Transverse colon (tissue), 4 donors: ENCODE results near the gene PSTPIP2. TPM values are rescaled to one million over a fixed set of nuclear protein-coding genes. Genes with fewer than 3 reads are reported as not detected.
"Not testable (repeated sequence)": the region's sequence is repeated elsewhere in the genome, so short reads cannot be mapped to it uniquely, and the experiment has no call there.

Source experiments
- DNase-seq: peaks from one replicate; pipeline ENCODE4 v3.0.0-alpha.2; 2019
- H3K27ac ChIP-seq, 4 donors: fragments of 200-600 bp; sonication (generic); 2 replicates each; pipeline ENCODE4 v1.5.1; 2016 to 2018; ENCODE audit warnings: inconsistent platforms in 4 of 4
- H3K27me3 ChIP-seq: fragments of 200-600 bp; sonication (generic); 2 replicates; pipeline ENCODE4 v1.5.1; 2017; ENCODE audit warnings: inconsistent platforms
- H3K36me3 ChIP-seq, 4 donors: fragments of 200-600 bp; sonication (generic); 2 replicates each; pipeline ENCODE4 v1.5.1; 2017 to 2019; ENCODE audit warnings: inconsistent platforms in 4 of 4
- H3K4me1 ChIP-seq, 4 donors: fragments of 200-600 bp; sonication (generic); 2 replicates each; pipeline ENCODE4 v1.5.1; 2017 to 2020; ENCODE audit warnings: inconsistent platforms in 4 of 4
- H3K4me3 ChIP-seq, 4 donors: fragments of 200-600 bp; sonication (generic); 1 replicate in 1 of 4; 2 replicates in 3 of 4; pipeline versions ENCODE4 v1.5.1 to v1.6.1; 2017 to 2019; ENCODE audit warnings: inconsistent platforms in 4 of 4
- H3K9me3 ChIP-seq, 2 donors: fragments of 200-600 bp; sonication (generic); 2 replicates each; pipeline ENCODE4 v1.5.1; 2017 to 2019; ENCODE audit warnings: inconsistent platforms in 2 of 2
- EP300 ChIP-seq: sonication (generic); formaldehyde crosslinking; IDR thresholded peaks from one replicate; pipeline ENCODE4 v1.6.1; 2017; ENCODE audit warnings: antibody characterized with exemption, low read depth
- POLR2A ChIP-seq: fragments of 450-650 bp; IDR thresholded peaks from one replicate; pipeline ENCODE4 v1.6.1; 2016; ENCODE audit warnings: antibody characterized with exemption, mild to moderate bottlenecking, moderate library complexity
- POLR2AphosphoS5 ChIP-seq, 3 donors: sonication (generic); formaldehyde crosslinking; IDR thresholded peaks; one replicate each; pipeline ENCODE4 v1.6.1; 2016; ENCODE audit warnings: antibody characterized with exemption in 3 of 3
- WGBS, 2 donors: methylation state at CpG; one replicate each; pipeline ENCODE4 v1.1.5; 2018; ENCODE audit warnings: low coverage in 1 of 2; 5-methylcytosine and 5-hydroxymethylcytosine counted together
- in situ Hi-C, 4 donors: fragments of 200-750 bp; cut with MboI; loops; one replicate each; pipeline versions ENCODE4 v1.15.0 to v1.15.1; 2017; ENCODE audit warnings: low sequenced_read_pairs in 3 of 4, low pct_ligation_motif_present in 1 of 4, low pct_unique_long_range_greater_than_20kb in 1 of 4
- intact Hi-C: fragments of 100-400 bp; cut with DNase I; formaldehyde crosslinking; loops from one replicate; pipeline ENCODE4 v1.15.1; 2023; ENCODE audit warnings: low total_unique reads
- total RNA-seq, 4 donors: library from RNA; depleted of rRNA; stranded (reverse); fragments of >200 nt; gene quantifications; one replicate each; pipeline ENCODE4 v1.1.0, GENCODE V29; 2016
- TF ChIP-seq, protein P1 (sequence below), 5 experiments: fragments of 200-600 bp in 3 of 5; fragments of 450-650 bp in 2 of 5; sonication (generic) in 3 of 5; IDR thresholded peaks; 1 replicate in 2 of 5; 2 replicates in 3 of 5; pipeline ENCODE4 v1.5.1; 2016 to 2017; ENCODE audit warnings: antibody characterized with exemption in 5 of 5, inconsistent platforms in 3 of 5, mild to moderate bottlenecking in 2 of 5, moderate library complexity in 1 of 5

Gene PSTPIP2
- total RNA-seq, 4 donors from 2014 or later, result 2.6 to 21.9 (median 8.7) TPM

DNA sequence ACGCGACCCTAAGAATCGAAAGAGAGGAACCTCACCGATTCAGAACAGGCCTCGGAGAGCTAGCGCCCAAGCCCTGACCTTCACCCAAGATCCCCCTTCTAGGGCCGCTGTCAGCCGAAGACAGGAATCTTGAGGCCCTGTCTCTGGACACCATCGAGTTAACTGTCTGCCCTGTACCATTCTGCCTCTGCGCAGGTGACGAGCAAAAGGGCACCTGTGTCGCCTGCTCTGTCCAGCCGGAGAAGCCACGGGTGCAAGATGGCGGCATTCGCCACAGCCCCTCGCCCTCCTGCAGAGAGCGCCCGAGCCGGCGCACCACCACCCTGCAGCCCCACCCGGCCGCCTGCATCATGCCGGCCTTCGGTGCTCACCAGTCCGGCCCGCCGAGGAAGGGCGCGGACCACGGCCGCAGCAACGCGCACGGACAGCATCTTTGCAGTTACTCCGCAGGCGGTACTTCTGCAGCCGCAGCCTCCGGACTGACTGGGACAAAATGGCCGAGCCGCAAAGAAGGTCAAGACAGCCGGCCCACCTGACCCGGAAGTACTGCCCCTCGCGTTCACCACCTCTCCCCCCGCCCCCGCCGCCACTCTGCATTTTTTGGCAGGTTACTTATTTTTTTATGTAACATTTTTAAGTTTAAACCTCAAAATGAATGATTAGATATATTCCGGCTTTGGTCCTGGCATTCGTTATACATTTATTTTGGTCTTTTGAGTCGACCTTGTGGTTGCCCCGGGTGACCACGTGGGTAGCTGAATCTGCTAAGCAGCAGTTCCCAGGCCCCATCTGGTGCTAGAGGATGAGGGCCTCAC, 25.9 kb upstream of the PSTPIP2 start, which contains the start of gene ATP5F1A:
ATP5F1A (minus strand) TSS at position 496 of the 815 bp plus-strand sequence; CDS start at position 431, 65 bp downstream.
- 1 to 3% methylated on average over 8 to 30 of the region's 53 CpGs for WGBS, 2 donors
- Histone ChIP-seq H3K4me1 (peaks cover 3 to 44% (median 24%) of the 10 kb centered on the region in 4 donors), H3K9me3 (no peaks in the 10 kb centered on the region), H3K27ac (peak within 1 kb of the TSS; percentile 93 to 97 (median 94)), H3K4me3 (peak within 1 kb of the TSS; percentile 81 to 94 (median 82)), H3K36me3 (peaks cover 0 to 16% (median 8%) of the 10 kb centered on the region in 4 donors), H3K27me3 (no peaks in the 10 kb centered on the region)
- intact Hi-C loops (no loop called here), in situ Hi-C loops (loop anchor here in 2 of 4 donors (25.0 kb wide), 2 partner anchors 136 to 161 kb away; partner anchors contain the start of gene EPG5 (in 1 of the 2))
- TF ChIP-seq POLR2A, result peak; percentile 91
- peak; percentile 94 to 97 (median 97) for TF ChIP-seq POLR2AphosphoS5 (IDR thresholded peaks at IDR 0.05)
- no peak for TF ChIP-seq EP300
- TF ChIP-seq, protein P1, sequence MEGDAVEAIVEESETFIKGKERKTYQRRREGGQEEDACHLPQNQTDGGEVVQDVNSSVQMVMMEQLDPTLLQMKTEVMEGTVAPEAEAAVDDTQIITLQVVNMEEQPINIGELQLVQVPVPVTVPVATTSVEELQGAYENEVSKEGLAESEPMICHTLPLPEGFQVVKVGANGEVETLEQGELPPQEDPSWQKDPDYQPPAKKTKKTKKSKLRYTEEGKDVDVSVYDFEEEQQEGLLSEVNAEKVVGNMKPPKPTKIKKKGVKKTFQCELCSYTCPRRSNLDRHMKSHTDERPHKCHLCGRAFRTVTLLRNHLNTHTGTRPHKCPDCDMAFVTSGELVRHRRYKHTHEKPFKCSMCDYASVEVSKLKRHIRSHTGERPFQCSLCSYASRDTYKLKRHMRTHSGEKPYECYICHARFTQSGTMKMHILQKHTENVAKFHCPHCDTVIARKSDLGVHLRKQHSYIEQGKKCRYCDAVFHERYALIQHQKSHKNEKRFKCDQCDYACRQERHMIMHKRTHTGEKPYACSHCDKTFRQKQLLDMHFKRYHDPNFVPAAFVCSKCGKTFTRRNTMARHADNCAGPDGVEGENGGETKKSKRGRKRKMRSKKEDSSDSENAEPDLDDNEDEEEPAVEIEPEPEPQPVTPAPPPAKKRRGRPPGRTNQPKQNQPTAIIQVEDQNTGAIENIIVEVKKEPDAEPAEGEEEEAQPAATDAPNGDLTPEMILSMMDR (IDR thresholded peaks at IDR 0.05), result no peak
- DNase-seq, result peak; percentile 90

DNA sequence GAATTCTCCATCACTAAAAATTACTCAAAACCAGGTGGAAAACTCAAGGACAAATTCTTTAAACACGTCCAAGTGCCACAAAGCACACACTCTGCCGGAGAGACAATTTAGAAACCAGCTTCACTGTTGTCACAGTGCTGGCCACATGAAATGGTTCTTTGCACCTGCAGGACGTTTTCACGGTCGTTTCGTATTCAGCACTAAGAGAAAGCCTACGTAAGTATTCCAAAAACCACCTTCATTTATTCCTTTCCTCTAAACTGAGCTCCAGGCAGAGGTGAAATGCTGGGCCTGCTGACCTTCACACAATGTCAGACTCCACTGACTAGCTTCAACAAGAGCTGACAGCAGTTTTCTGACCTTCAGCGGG, 25.4 kb upstream of the PSTPIP2 start:
- in situ Hi-C loops, result loop anchor here in 2 of 4 donors (25.0 kb wide), 2 partner anchors 135 to 160 kb away; partner anchors contain the start of gene EPG5 (in 1 of the 2)
- WGBS, 2 donors, result 0 to 1% methylated on average over 5 to 8 of the region's 8 CpGs
- peaks cover 3 to 44% (median 25%) of the 10 kb centered on the region in 4 donors for H3K4me1 ChIP-seq
- H3K27me3 ChIP-seq, result no peaks in the 10 kb centered on the region
- intact Hi-C loops, result no loop called here
- H3K4me3 ChIP-seq, result peak overlapping the region; percentile 81 to 94 (median 82)
- DNase-seq, result no peak
- H3K36me3 ChIP-seq, result peaks cover 0 to 22% (median 10%) of the 10 kb centered on the region in 4 donors
- peak overlapping the region; percentile 93 to 97 (median 94) for H3K27ac ChIP-seq
- H3K9me3 ChIP-seq, result no peaks in the 10 kb centered on the region
- TF ChIP-seq, protein P1 (IDR thresholded peaks at IDR 0.05), result no peak
- TF ChIP-seq POLR2AphosphoS5 (IDR thresholded peaks at IDR 0.05), result no peak
- TF ChIP-seq POLR2A, result no peak
- TF ChIP-seq EP300, result no peak

DNA sequence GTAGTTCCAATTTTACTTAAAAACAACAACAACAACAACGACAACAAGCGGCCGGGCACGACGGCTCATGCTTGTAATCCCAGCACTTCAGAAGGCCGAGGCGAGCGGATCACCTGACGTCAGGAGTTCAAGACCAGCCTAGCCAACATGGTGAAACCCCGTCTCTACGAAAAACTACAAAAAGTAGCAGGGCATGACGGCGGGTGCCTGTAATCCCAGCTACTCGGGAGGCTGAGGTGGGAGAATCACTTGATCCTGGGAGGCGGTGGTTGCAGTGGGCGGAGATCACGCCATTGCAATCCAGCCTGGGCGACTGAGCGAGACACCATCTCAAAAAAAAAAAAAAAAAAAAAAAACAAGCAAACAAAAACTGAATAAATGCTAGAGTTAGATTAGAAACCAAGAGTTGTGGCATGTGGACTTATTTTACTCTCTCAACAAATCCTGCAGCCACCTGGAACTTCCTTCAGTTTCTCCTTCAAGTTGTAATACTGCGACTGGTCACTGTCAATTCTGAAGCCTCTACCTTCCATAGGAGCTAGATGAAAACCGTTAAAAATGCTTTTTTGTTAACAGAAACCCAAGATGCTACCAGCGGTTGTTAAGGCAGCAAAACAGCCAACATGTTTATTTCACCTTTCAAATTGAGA, 24.7 kb upstream of the PSTPIP2 start:
- no peaks in the 10 kb centered on the region for H3K9me3 ChIP-seq
- H3K36me3 ChIP-seq, result peaks cover 0 to 29% (median 13%) of the 10 kb centered on the region in 4 donors
- no peaks in the 10 kb centered on the region for H3K27me3 ChIP-seq
- in situ Hi-C loops, result loop anchor here in 2 of 4 donors (25.0 kb wide), 2 partner anchors 134 to 159 kb away; partner anchors contain the start of gene EPG5 (in 1 of the 2)
- H3K4me1 ChIP-seq, result peaks cover 3 to 44% (median 25%) of the 10 kb centered on the region in 4 donors
- intact Hi-C loops, result no loop called here
- 29 to 37% methylated on average over 10 to 22 of the region's 22 CpGs for WGBS, 2 donors
- H3K27ac ChIP-seq, result peak overlapping the region; percentile 93 to 97 (median 94)
- TF ChIP-seq, protein P1 (IDR thresholded peaks at IDR 0.05), result peak in 2 of 5 experiments; percentile 17 to 23
- TF ChIP-seq POLR2A, result no peak
- DNase-seq, result no peak
- peak overlapping the region; percentile 81 to 94 (median 82) for H3K4me3 ChIP-seq

DNA sequence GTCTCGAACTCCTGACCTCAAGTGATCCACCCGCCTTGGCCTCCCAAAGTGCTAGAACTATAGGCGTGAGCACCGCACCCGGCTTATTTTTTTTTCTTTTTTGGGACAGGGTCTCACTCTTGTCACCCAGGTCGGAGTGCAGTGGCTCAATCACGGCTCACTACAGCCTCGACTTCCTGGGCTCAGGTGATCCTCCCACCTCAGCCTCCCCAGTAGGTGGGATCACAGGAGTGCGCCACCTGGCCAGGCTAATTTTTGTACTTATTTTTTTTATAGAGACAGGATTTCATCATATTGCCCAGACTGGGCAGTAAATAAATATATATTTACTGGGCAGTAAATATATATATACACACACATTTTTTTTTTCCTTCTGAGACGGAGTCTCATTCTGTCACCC, 23.5 kb upstream of the PSTPIP2 start:
- TF ChIP-seq POLR2AphosphoS5 (IDR thresholded peaks at IDR 0.05) (no peak), POLR2A (no peak), EP300 (no peak)
- TF ChIP-seq, protein P1 (IDR thresholded peaks at IDR 0.05), result no peak
- in situ Hi-C loops, result loop anchor here in 2 of 4 donors (25.0 kb wide), 2 partner anchors 133 to 158 kb away; partner anchors contain the start of gene EPG5 (in 1 of the 2)
- Histone ChIP-seq H3K9me3 (no peaks in the 10 kb centered on the region), H3K36me3 (peaks cover 0 to 41% (median 19%) of the 10 kb centered on the region in 4 donors), H3K27ac (no peak overlapping the region), H3K27me3 (no peaks in the 10 kb centered on the region), H3K4me1 (peaks cover 3 to 44% (median 27%) of the 10 kb centered on the region in 4 donors), H3K4me3 (peak overlapping the region in 1 of 4 donors; percentile 82)
- intact Hi-C loops, result no loop called here
- DNase-seq, result no peak
- WGBS, 2 donors, result 86 to 91% methylated on average over 2 to 10 of the region's 10 CpGs

DNA sequence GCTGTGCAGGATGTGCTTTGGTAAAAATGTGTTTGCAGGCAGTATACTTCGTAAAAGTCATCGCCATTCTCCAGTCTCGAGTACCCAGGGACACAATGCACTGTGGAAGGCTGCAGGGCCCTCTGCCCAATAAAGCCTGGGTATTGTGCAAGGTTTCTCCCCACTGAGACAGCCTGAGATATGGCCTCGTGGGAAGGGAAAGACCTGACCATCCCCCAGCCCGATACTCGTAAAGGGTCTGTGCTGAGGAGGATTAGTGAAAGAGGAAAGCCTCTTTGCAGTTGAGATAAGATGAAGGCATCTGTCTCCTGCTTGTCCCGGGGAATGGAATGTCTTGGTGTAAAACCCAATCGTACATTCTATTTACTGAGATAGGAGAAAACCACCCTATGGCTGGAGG, 16.4 kb upstream of the PSTPIP2 start:
- H3K9me3 ChIP-seq, intact Hi-C loops, DNase-seq, H3K27me3 ChIP-seq, H3K4me1 ChIP-seq, H3K27ac ChIP-seq, H3K4me3 ChIP-seq: not testable (repeated sequence)
- in situ Hi-C loops, result loop anchor here in 2 of 4 donors (25.0 kb wide), 2 partner anchors 126 to 151 kb away; partner anchors contain the start of gene EPG5 (in 1 of the 2)
- H3K36me3 ChIP-seq, result peaks cover 0 to 99% (median 49%) of the 10 kb centered on the region in 4 donors
- 74 to 77% methylated on average over 3 to 8 of the region's 8 CpGs for WGBS, 2 donors
